AG10803 (cell line): ENCODE results near the gene TBX18.

Source experiments
- DNase-seq: peaks from one replicate; pipeline ENCODE4 v3.0.0; 2010; ENCODE audit warnings: low read depth
- H3K4me3 ChIP-seq: 2 replicates; pipeline ENCODE4 v1.5.1; 2011; ENCODE audit warnings: mild to moderate bottlenecking, low read length, control low read depth
- TF ChIP-seq, protein P1 (sequence below): conservative IDR thresholded peaks from 2 replicates; pipeline ENCODE4 v1.5.1; 2011; ENCODE audit warnings: mild to moderate bottlenecking, low read length, control low read depth, inconsistent platforms

Gene TBX18

DNA sequence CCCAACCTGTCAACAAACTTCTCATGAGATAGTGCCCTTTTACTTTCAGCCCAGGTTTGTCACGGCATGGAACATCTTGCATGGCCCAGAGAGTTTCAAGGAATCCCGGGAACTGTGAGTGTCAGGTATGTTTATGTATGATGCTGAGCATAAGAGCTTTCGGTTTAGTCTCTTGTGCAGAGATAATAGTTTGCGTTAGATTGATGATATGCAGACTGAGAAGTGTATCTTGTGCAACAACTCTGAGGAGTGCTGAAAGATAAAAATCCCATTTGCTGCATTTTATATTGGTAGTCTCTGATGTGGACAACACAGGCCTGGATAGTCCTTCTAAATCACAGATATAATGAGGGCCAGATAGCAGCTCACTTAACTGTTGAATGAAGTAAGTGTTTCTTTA lies 99.0 kb downstream of the TBX18 start:
- no peak overlapping the region for H3K4me3 ChIP-seq
- TF ChIP-seq, protein P1, sequence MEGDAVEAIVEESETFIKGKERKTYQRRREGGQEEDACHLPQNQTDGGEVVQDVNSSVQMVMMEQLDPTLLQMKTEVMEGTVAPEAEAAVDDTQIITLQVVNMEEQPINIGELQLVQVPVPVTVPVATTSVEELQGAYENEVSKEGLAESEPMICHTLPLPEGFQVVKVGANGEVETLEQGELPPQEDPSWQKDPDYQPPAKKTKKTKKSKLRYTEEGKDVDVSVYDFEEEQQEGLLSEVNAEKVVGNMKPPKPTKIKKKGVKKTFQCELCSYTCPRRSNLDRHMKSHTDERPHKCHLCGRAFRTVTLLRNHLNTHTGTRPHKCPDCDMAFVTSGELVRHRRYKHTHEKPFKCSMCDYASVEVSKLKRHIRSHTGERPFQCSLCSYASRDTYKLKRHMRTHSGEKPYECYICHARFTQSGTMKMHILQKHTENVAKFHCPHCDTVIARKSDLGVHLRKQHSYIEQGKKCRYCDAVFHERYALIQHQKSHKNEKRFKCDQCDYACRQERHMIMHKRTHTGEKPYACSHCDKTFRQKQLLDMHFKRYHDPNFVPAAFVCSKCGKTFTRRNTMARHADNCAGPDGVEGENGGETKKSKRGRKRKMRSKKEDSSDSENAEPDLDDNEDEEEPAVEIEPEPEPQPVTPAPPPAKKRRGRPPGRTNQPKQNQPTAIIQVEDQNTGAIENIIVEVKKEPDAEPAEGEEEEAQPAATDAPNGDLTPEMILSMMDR, result no peak
- no peak for DNase-seq

DNA sequence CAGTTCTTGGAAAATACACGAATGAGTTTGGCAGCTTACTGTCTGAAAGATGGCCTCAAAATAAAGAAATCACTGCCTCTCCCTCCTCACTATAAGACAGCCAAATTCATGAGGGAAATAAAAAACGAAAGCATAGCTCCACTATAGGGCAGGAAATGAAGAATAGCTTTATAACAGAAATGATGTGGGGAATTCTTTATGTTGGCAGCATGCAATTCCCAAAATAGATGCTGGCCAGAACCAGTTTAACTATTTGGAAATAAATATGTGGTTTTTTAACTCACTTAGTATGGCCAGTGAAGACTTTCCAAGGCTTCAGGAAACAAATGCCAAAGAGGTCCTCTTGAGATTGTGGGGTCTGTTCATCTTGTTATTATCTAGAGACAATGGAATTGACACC lies 100.5 kb downstream of the TBX18 start:
- H3K4me3 ChIP-seq, result no peak overlapping the region
- TF ChIP-seq, protein P1, result no peak
- DNase-seq, result no peak

DNA sequence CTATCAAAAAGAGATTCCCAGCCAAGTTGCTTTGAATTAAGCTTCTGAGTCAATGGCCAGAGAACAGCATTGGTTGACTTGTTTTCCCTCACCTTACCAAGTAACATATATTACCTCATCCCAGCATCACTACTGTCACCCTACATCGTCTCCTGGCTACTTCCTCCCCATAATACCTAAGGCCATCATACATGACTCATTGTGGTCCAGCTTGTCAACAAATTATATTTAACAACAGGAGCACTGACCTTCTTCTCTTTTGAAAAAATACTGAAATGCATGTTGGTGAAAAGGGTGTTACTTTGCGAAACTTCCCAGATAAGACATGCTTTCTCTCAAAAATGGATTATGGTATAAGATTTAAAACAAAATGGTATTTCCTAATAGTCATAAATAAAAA lies 106.9 kb downstream of the TBX18 start:
- DNase-seq, result no peak
- no peak overlapping the region for H3K4me3 ChIP-seq
- TF ChIP-seq, protein P1, result no peak

DNA sequence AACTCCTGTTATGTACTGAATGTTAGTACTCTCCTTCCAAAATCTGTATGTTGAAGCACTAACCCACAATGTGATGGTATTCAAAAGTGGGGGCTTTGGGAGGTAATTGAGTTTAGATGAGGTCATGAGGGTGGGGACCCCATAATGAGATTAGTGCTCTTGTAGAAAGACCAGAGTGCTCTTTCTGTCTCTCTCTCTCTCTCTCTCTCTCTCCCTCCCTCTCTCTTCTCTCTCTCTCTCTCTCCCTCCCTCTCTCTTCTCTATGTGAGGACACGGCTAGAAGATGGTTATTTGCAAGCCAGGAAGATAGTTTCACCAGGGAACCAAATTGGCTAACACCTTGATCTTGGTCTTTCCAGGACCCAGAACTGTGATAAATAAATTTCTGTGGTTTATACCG lies 107.4 kb downstream of the TBX18 start:
- no peak for DNase-seq
- H3K4me3 ChIP-seq, result no peak overlapping the region
- TF ChIP-seq, protein P1, result no peak

DNA sequence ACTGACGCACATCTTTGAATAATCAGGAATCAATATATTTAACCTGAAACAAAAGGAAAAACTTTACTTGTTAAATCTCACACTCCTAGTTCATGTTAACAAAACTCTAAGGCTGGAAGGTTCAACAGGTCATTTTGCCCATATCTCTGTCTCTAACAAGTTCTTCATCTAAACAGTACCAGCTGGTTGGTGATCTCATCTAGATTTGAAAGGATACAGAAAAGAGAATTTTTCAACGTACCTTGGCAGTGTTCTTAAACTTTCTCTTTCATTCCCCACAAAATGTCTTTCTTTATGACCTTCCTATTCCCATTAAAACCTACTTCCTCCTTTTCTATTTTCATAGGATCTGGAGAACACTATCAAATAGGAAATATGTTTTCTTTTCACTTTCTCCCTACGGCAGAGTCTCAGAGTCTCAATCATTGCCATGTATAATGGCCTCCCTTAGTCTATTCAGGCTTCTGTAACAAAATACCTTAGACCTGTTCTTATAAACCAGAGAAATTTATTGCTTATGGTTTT lies 111.3 kb downstream of the TBX18 start:
- DNase-seq, result no peak
- no peak overlapping the region for H3K4me3 ChIP-seq
- TF ChIP-seq, protein P1, result no peak

DNA sequence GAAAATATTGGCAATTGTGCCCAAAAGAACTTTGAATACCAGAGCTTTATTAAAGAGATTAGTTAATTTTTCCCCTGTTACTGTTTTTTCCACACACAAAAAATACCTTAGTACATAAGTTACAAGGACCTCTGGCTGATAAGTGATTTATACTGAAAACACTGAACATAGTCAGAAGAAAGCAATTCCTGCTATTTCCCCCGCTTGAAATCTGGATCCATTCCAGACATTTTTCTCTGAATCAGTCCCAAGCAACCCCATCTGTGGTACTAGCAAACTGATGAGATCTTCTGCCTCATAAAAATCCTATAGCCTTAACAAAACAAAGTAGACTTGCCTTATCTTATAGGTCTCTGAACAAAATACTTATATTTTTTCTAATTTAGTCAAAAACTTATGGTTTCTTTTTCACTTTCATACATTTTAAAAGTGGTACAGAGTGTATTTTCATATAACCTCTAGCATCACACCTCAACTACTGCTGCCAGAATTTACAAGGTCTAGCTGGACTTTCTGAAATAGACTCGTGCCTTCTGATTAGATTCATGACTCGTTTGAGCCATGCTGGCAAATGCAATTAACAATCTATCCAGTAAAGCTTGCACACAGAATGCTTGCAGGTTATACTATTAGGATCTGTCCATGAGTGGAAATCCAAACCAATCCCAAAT lies 111.9 kb downstream of the TBX18 start:
- H3K4me3 ChIP-seq, result no peak overlapping the region
- TF ChIP-seq, protein P1, result no peak
- DNase-seq, result peak; percentile 91

DNA sequence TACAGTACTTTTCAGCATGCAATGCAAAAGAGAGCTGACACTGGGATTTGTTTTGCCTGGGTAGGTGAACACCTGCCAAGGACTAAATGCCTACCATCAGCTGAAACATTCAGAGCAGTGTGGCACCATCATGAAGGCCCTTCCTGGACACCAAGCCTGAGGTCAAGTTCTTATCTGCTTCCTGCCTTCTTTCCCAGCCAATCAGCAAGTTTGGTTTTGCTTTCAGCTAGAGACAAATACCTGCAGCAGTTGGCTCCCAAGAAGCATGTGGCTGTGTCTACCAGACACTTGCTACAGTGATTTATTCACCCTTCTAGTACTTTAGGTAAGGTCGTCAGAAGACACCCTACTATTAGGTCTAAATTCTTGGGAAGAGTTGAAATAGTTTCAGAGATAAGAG lies 112.8 kb downstream of the TBX18 start:
- DNase-seq, result no peak
- H3K4me3 ChIP-seq, result no peak overlapping the region
- TF ChIP-seq, protein P1, result no peak
